GM12865 (cell line): ENCODE measurements around the gene RNF31.

ENCODE experiments used
- DNase-seq: peaks from one replicate; pipeline ENCODE4 v3.0.0; 2010; ENCODE audit warnings: low read depth
- H3K4me3 ChIP-seq: 2 replicates; pipeline ENCODE4 v1.5.1; 2011; ENCODE audit warnings: mild to moderate bottlenecking, low read depth, low read length, control low read depth
- TF ChIP-seq, protein P1 (sequence below): IDR thresholded peaks from 2 replicates; pipeline ENCODE4 v1.5.1; 2011; ENCODE audit warnings: low read length, control low read depth, low read depth, inconsistent platforms; ENCODE audit not compliant: insufficient read depth; ENCODE audit errors: missing control alignments

The RNF31 gene

DNA sequence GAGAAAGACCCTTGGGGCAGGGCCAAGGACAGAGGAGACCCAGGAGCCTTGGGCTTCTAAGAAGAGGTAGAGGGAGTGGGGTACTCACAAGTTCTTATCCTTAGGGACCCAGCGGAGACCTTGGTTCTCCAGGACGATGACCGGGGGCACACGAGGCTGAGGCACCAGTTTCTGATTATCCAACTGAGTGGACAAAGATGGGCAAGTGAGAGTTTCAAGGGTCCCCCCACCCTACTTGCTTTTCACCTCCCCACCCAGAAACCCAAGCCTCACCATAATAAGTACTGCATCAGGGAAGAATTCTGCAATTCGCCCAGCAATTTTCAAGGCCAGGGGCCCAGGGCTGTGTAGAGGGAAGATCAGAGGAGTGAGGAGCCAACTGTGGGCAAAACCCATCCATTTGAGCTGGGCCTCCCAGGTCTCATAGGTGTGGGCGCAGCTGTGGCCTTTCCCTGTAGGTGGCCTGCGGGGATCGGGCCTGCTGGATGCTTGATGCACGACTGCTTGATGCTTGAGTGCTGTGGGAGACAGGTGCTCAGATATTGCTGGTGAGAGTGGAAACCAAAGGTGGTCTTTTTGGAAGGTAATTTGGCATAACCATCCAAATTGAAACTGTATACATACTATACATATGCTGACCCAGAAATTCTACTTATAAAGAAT is 7.9 kb upstream of the RNF31 start:
- H3K4me3 ChIP-seq: peak overlapping the region; percentile 80
- TF ChIP-seq, protein P1, sequence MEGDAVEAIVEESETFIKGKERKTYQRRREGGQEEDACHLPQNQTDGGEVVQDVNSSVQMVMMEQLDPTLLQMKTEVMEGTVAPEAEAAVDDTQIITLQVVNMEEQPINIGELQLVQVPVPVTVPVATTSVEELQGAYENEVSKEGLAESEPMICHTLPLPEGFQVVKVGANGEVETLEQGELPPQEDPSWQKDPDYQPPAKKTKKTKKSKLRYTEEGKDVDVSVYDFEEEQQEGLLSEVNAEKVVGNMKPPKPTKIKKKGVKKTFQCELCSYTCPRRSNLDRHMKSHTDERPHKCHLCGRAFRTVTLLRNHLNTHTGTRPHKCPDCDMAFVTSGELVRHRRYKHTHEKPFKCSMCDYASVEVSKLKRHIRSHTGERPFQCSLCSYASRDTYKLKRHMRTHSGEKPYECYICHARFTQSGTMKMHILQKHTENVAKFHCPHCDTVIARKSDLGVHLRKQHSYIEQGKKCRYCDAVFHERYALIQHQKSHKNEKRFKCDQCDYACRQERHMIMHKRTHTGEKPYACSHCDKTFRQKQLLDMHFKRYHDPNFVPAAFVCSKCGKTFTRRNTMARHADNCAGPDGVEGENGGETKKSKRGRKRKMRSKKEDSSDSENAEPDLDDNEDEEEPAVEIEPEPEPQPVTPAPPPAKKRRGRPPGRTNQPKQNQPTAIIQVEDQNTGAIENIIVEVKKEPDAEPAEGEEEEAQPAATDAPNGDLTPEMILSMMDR: no peak
- peak; percentile 54 for DNase-seq

DNA sequence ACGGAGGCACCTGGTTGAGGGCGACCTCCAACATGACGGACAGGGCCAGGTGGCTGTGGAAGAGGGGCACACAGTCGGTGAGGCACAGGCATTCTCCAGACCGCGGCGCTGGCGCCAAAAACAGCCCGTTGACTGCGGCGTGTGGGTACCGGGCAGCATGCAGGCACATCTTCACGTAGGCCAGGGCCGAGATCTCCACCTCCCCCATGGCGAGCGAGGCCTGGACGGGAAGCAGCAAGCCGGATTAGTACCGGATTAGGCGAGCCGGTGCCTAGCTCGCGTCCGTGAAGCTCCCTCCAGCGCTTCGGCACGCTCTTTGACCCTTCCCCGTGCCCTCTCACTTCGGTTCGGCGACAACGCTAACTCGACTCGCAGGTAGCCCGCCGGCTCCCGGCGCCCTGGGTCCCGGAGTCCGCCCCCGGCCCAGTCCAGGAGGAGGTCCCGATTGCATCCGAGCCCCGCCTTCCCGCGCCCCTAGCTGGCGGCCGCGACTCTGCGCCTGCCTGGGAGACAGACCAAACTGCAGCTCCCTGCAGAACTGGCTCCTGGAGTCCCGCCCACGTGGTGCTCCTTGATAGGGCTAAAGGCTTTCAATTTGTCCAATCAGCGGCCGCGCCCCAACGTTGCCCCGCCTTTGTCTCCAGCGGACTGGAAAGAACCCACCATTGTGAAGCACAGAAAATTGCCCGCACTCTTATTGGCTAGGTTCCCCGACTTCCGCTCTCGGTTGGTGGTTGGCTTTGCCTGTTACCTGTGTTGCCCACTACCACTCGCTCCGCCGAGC is 6.0 kb upstream of the RNF31 start, which contains the start of gene EMC9:
Gene EMC9, minus strand, starts transcription at position 495 of the 784 bp plus-strand sequence. Its CDS starts 287 bp downstream, at position 208.
- peak within 1 kb of the TSS; percentile 80 for H3K4me3 ChIP-seq
- peak; percentile 100 for DNase-seq
- TF ChIP-seq, protein P1: peak; percentile 39

DNA sequence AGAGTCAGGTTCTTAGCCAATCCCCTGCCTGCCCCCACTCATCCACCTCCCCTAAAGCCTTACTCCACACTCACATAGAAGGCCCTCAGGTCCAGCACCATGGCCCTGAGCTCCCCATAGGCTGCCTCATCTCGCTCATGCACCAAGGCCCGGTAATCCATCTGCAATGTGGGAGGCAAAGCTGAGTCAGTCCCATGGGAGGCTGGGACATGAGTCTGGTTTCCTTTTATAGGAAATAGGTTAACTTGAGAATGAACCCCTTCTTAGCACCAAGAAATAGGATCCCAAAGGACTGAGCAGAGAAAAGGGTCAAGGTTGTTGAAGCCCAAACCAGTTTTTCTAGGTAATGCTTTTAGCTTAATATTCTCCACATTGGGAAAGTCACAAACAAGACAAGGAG is 3.8 kb upstream of the RNF31 start:
- no peak overlapping the region for H3K4me3 ChIP-seq
- TF ChIP-seq, protein P1: no peak
- no peak for DNase-seq

DNA sequence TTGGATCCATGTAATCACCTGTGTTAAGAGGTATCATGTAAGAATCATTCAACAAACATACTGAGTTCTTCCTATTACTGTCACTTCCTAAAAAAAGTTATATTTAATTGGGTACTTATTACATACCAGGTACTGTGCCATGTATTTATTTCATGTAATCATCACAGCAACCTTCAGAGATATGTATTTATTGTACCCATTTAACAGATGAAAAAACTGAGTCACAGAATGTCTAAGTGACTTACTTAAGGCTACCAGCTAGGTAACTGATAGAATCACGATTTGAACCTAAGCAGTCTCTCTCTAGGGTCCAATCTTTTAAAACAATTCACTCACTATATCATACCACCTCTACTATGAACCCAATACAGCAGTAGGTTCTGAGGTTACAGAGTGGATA is 2.8 kb upstream of the RNF31 start:
- no peak for DNase-seq
- TF ChIP-seq, protein P1: no peak
- H3K4me3 ChIP-seq: no peak overlapping the region; the same call in 1 of the 2 replicates

DNA sequence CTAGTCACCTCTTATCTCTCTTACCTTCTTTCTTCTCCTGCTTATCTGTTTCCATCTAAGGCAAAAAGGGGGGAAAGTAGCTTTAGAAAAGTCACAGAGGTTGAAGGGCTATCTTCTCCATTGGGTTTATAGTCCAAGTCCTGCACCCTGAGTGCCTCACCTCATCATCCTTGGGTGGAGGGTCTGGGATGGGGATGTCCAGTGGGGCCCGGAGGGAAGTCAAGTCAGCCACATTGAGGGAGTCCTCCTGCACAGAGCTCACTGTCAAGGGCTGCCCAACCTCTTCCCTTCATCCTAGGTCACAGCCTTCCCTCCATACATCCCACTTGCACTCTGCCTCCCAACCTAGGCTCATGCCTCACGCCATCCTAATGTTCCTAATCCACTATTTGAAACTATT is 2.1 kb upstream of the RNF31 start:
- DNase-seq: no peak
- H3K4me3 ChIP-seq: peak overlapping the region; percentile 96
- TF ChIP-seq, protein P1: no peak

DNA sequence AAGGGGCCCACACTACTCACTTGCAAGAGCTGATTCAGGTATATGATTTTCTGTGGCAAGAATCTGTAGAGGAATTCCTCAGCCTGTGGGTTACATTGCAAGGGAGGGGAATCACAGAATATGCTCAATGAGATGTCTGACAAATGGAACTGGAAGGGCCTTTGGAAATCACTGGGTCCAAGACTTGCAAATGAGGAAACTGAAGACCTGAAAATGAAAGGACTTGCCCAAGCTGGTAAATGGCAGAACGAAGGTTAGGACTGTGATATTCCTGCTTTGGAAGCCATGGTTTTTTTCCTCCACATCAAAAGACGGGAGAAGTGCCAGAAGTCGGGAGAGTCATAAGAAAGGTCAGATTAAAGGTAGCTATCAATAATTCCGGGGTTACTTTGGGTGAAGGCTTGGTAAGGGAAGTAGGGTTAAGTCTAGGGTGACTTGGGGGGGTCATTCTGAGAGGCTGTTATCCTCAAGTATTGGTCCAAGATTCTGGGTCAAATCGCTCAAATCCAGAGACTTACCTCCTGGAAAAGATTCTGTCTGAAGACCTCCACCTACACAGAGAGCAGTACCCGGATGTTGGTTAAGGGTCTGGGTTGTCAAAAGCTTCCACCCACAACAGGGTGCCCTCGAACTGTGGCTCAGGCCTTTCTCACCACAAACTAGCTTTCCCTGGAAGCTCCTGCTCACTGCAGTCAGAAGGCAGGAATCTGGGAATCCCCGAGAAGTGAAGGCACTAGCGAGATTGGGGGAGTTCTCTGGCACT is 1.4 kb upstream of the RNF31 start:
- DNase-seq: no peak
- TF ChIP-seq, protein P1: no peak
- peak overlapping the region; percentile 96 for H3K4me3 ChIP-seq
